Endothelial cell of hepatic sinusoid (primary cell): ENCODE measurements around the gene COL4A1.

Experiments used
- in situ Hi-C: cut with HindIII; loops from 2 replicates; pipeline ENCODE4 v1.10.0; 2017; ENCODE audit warnings: low sequenced_read_pairs

COL4A1 gene

GRCh38 chr13:110208116-110208515 lies 98.8 kb downstream of the COL4A1 start:
- in situ Hi-C loops, result loop anchor here (5.0 kb wide), 1 partner anchor 41 kb away; no protein-coding TSS in a partner anchor

- in situ Hi-C loops, result loop anchor here (5.0 kb wide), 1 partner anchor 40 kb away; no protein-coding TSS in a partner anchor
These were observed 100.0 kb downstream of the COL4A1 start for GRCh38 chr13:110206996-110207395.

DNA sequence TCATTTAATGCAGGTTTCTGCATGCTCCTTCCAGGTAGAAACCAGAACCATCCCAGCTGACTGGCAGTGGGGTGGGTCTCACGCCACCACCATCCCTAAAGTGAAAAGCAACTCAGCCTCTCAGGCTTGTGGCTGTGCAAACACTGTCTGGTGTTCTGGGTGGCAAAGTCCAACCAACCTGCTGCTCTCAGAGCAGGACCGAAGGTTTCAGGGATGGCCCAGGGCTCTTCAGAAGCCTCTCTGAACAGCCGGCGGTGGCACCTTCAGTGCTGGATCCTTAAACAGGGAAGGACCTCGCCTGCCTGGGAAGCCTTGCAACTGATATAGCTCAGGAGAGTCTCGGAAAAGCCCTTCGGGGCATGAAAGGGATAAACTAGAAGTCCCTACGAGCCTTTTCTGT lies 100.8 kb downstream of the COL4A1 start:
- in situ Hi-C loops, result loop anchor here (5.0 kb wide), 1 partner anchor 39 kb away; no protein-coding TSS in a partner anchor

DNA sequence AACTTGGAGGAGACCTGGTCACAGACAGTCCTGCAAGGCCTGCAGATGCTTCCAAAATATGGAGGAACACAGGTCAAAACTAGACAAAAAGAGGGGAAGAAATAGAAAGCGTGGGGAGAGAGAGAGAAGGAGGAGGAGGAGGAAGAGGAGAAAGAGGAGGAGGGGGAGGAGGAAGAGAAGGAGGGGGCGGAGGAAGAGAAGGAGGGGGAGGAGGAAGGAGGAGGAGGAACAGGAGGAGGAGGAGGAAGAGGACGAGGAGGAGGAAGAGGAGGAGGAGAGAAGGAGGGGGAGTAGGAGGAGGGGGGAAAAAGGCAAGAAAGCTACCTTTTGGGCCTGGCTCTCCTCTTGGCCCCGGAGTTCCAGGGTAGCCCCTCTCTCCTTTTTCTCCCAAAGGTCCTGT lies 105.8 kb downstream of the COL4A1 start:
- in situ Hi-C loops, result no loop called here

DNA sequence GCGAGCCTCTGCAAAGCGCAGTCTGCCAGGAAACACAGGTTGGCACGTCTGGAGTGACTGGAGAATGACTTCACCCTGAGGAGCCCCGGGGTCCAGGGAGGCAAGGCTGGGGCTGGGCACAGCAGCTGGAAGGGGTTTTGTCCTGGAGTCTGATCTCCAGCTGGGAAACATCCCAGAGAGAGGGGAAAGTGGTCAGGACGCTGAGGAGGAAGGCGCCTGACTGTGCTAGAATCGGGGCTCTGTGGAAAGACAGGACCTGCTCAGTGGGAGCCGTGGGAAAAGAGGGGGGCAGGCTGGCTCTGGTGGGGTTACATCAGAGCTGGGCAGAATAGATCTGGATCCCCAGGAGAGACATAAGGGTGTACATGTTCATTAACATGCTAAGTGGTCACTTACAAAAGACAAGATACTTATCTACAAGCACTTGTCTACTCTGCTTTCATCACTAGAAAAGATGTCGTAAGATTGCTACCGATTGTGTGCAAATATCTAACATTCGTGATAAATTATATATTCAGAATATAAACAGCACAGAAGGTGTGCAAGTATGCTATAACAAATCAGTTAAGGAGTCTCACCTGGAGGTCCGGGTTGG lies 106.6 kb downstream of the COL4A1 start:
- in situ Hi-C loops, result no loop called here

GRCh38 chr13:110199046-110199831 lies 107.7 kb downstream of the COL4A1 start:
- in situ Hi-C loops, result no loop called here

DNA sequence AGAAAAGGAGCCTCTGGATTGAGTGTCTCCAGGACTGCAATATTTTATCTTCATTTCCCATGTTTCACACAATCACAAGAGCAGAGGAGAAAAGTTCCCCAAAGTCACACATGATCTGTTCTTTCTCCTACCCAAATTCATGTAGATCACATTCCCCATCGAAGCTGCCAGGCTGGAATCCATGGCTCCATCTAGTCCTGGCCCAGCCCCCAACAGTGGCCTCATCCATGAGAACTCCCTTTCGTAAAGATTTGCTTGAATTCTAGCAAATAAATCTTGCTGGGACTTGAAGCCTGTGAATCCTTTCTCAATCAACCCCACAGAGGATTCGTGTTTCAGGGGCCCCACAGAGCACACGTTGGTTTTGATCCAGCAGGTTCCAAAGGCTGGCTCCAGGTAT lies 109.5 kb downstream of the COL4A1 start:
- in situ Hi-C loops, result no loop called here

DNA sequence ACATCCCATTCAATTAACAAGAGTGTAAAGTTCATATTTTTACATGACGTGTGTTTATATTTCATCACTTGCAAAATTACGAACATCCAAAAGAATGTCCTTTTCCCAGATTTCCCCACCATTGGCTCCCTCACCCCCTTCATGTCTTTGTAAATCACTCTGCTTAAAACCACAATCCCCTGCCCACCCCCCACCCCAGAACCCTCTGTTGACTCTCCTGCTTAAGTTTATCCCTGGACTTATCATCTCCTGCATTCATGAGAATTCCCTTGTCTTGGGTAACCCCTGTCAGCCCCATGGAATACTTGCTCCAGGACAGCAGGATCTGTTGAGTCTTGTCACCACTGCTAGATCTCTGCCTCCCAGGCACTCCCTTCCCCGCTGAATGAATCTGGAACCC lies 109.9 kb downstream of the COL4A1 start:
- in situ Hi-C loops, result no loop called here

DNA sequence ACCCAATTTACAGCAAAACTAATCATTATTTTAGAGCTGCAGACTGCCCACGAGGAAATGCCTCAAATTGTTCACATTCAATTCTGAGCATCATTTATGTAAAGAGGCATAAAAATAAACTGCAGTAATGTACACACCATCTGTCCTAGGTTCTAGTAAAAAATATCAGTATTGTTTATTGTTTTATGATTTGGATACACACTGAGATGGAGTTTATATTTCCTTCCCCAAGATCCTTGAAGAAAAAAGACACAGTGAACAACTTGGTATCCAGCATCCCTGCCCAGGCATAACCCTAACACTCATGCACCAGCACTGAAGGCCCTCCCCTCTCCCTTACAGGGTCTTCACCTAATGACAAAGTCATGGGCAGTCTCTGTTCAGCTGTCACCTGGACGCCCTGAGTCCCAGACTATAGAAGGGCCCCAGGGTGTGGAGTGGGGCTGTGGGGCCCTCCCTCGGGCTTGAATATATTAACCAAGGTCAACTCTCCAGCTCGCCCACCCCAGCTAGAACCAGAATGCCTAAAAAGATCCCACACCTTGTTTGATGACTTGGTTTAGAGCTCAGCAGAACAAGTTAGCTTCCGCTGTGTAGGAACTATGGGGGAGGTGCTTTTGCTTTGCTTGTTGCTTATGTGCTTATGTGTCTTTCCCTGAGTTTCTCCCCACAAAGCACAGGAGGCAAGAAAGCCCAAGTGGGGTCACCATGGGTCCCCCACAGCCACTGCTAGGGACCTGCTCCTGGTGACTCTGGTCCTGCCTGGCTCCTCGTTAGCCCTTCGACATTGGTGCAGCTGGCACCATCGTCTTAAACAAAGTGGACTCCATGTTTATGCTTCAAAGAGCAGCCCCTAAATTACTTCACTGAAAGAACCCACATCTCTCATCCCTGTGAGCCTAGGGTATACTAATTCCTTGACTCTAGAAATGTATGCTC lies 111.1 kb downstream of the COL4A1 start:
- in situ Hi-C loops, result no loop called here

- in situ Hi-C loops, result no loop called here
These were observed 112.5 kb downstream of the COL4A1 start for GRCh38 chr13:110194451-110194850.

- in situ Hi-C loops, result no loop called here
These were observed 113.5 kb downstream of the COL4A1 start for GRCh38 chr13:110193491-110193890.

- in situ Hi-C loops, result no loop called here
These were observed 114.5 kb downstream of the COL4A1 start for GRCh38 chr13:110192472-110192871.

DNA sequence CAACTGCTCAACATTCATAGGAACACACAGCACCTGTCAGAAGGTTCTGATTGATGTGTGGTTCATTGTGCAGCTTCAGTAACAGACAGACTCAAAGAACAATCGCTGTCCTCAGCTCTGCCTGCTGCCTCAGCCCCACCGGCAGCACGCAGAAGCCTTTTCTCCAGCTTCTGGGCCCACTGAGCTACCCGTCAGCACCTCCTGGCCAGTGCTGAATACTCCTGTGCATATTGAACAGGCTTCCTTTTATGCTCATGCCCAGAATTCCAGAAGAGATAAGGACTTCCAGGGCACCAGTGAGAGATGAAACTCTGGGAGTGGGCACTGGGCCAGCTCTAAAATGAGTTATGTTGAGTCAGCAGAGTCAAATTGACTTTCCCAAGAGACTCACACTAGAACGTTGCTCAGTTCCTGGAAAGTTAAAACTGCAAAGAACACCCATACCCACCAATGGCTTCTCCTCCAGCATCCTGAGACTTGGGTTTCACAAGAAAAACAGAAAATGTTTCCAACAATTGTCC lies 119.3 kb downstream of the COL4A1 start:
- in situ Hi-C loops, result no loop called here

GRCh38 chr13:110186231-110186855 lies 120.6 kb downstream of the COL4A1 start:
- in situ Hi-C loops, result no loop called here

GRCh38 chr13:110185696-110186095 lies 121.3 kb downstream of the COL4A1 start:
- in situ Hi-C loops, result no loop called here

DNA sequence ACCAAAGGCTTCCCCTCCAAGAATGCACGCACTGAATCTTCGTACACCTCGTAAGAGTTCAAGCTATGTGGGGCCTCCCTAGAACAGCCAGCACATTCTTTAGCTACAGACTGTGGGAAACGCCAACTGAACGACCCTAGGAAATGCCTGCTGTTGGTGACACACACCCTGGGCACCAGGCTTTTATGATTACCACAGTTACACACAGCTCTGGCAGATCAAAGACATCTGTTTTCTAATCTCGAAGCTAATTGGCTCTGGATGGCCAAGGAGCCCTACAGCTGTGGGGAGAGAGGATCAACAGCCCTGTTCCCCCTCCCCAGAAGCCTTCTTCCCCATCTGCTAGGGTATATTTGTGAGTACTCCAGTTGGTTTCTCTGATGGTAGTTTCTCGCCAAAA lies 123.0 kb downstream of the COL4A1 start:
- in situ Hi-C loops, result no loop called here

GRCh38 chr13:110182461-110182860 lies 124.5 kb downstream of the COL4A1 start:
- in situ Hi-C loops, result no loop called here

GRCh38 chr13:110182003-110182402 lies 125.0 kb downstream of the COL4A1 start:
- in situ Hi-C loops, result no loop called here

GRCh38 chr13:110179857-110180147 lies 127.2 kb downstream of the COL4A1 start:
- in situ Hi-C loops, result no loop called here

- in situ Hi-C loops, result no loop called here
These were observed 127.7 kb downstream of the COL4A1 start for GRCh38 chr13:110179116-110179856.
